Liver (tissue), 9 donors: ENCODE results near the gene KIAA1586. TPM values are rescaled to one million over a fixed set of nuclear protein-coding genes. Genes with fewer than 3 reads are reported as not detected.

Source experiments
- DNase-seq: peaks from one replicate; pipeline ENCODE4 v3.0.0-alpha.2; 2017; ENCODE audit warnings: low spot score
- H3K27ac ChIP-seq, 2 donors: one replicate each; pipeline ENCODE4 v1.7.0; 2013; ENCODE audit warnings: inconsistent platforms in 2 of 2, low read length in 2 of 2, control low read depth in 1 of 2, low read depth in 1 of 2, mild to moderate bottlenecking in 1 of 2
- H3K27me3 ChIP-seq, 4 donors: one replicate each; pipeline versions ENCODE4 v1.6.1 to v1.7.0; 2013; ENCODE audit warnings: low read length in 3 of 4, inconsistent platforms in 1 of 4, mild to moderate bottlenecking in 1 of 4, moderate library complexity in 1 of 4; ENCODE audit not compliant: control insufficient read depth in 4 of 4, insufficient read depth in 4 of 4
- H3K36me3 ChIP-seq, 4 donors: one replicate each; pipeline versions ENCODE4 v1.6.1 to v1.7.0; 2013; ENCODE audit warnings: low read length in 3 of 4, mild to moderate bottlenecking in 3 of 4, low read depth in 1 of 4, moderate library complexity in 1 of 4; ENCODE audit not compliant: control insufficient read depth in 4 of 4, insufficient read depth in 3 of 4
- H3K4me1 ChIP-seq, 4 donors: one replicate each; pipeline versions ENCODE4 v1.6.1 to v1.7.0; 2013; ENCODE audit warnings: low read length in 3 of 4, mild to moderate bottlenecking in 3 of 4, moderate library complexity in 1 of 4; ENCODE audit not compliant: control insufficient read depth in 4 of 4, insufficient read depth in 4 of 4
- H3K4me3 ChIP-seq, 3 donors: one replicate each; pipeline versions ENCODE4 v1.6.1 to v1.7.0; 2013; ENCODE audit warnings: low read length in 3 of 3, control low read depth in 1 of 3, low read depth in 1 of 3, mild to moderate bottlenecking in 1 of 3
- H3K9ac ChIP-seq, 2 donors: one replicate each; pipeline ENCODE4 v1.7.0; 2013; ENCODE audit warnings: low read length in 2 of 2, mild to moderate bottlenecking in 2 of 2, moderate library complexity in 2 of 2, control low read depth in 1 of 2, low read depth in 1 of 2
- H3K9me3 ChIP-seq, 4 donors: one replicate each; pipeline versions ENCODE4 v1.6.1 to v1.7.0; 2013; ENCODE audit warnings: low read length in 3 of 4; ENCODE audit not compliant: control insufficient read depth in 4 of 4
- FOXA1 ChIP-seq: IDR thresholded peaks from 2 replicates; pipeline ENCODE4 v1.6.1; 2016; ENCODE audit warnings: antibody characterized with exemption
- FOXA2 ChIP-seq: IDR thresholded peaks from 2 replicates; pipeline ENCODE4 v1.6.1; 2016; ENCODE audit warnings: antibody characterized with exemption
- GABPA ChIP-seq, 2 donors: IDR thresholded peaks in 1 of 2; conservative IDR thresholded peaks in 1 of 2; 2 replicates each; pipeline ENCODE4 v1.6.1; 2016; ENCODE audit warnings: antibody characterized with exemption in 2 of 2, mild to moderate bottlenecking in 1 of 2, moderate library complexity in 1 of 2
- HNF4A ChIP-seq, 2 donors: conservative IDR thresholded peaks; 2 replicates each; pipeline ENCODE4 v1.6.1; 2016; ENCODE audit warnings: antibody characterized with exemption in 2 of 2, mild to moderate bottlenecking in 2 of 2
- HNF4G ChIP-seq: IDR thresholded peaks from 2 replicates; pipeline ENCODE4 v1.6.1; 2016; ENCODE audit warnings: antibody characterized with exemption
- JUND ChIP-seq, 2 donors: IDR thresholded peaks; 2 replicates each; pipeline ENCODE4 v1.6.1; 2016; ENCODE audit warnings: antibody characterized with exemption in 2 of 2
- RAD21 ChIP-seq, 2 donors: IDR thresholded peaks; 2 replicates each; pipeline ENCODE4 v1.6.1; 2016; ENCODE audit warnings: antibody characterized with exemption in 2 of 2, mild to moderate bottlenecking in 2 of 2
- TAF1 ChIP-seq: conservative IDR thresholded peaks from 2 replicates; pipeline ENCODE4 v1.6.1; 2016; ENCODE audit warnings: antibody characterized with exemption, mild to moderate bottlenecking
- YY1 ChIP-seq: IDR thresholded peaks from 2 replicates; pipeline ENCODE4 v1.6.1; 2016; ENCODE audit warnings: antibody characterized with exemption, mild to moderate bottlenecking
- WGBS: extraction: QIAGEN DNeasy Blood & Tissue Kit; methylation state at CpG from one replicate; pipeline ENCODE4 v1.1.7; 2013; 5-methylcytosine and 5-hydroxymethylcytosine counted together
- polyA plus RNA-seq, 2 donors: library from polyadenylated mRNA; stranded (reverse) in 1 of 2; unstranded in 1 of 2; fragments of 200-250 nt in 1 of 2; fragments of >200 nt in 1 of 2; fragmentation: Nextera tagmentation in 1 of 2; extraction: Ambion mirVana in 1 of 2; gene quantifications; one replicate each; pipeline versions ENCODE4 v1.2.1 to v1.2.3, GENCODE V29; 2013 to 2015
- total RNA-seq, 2 donors: library from RNA; depleted of rRNA; stranded (reverse); fragments of >200 nt; gene quantifications; one replicate each; pipeline ENCODE4 v1.2.3, GENCODE V29; 2014
- TF ChIP-seq, protein P1 (sequence below): fragments of 150-350 bp; IDR thresholded peaks from 2 replicates; pipeline ENCODE4 v1.5.1; 2017; ENCODE audit warnings: improper control_type of control experiment, low read depth, low read length; ENCODE audit not compliant: missing input control
- TF ChIP-seq, protein P2 (sequence below): IDR thresholded peaks from 2 replicates; pipeline ENCODE4 v1.6.1; 2016; ENCODE audit warnings: antibody characterized with exemption
- TF ChIP-seq, protein P3 (sequence below): IDR thresholded peaks from 2 replicates; pipeline ENCODE4 v1.6.1; 2016; ENCODE audit warnings: antibody characterized with exemption
- donor health status: healthy.
- donor health status: healthy.
- donor health status: healthy.
- donor health status: healthy.
- donor health status: healthy.

KIAA1586 gene
- total and polyA plus RNA-seq, 4 donors: 2.1 to 25.0 (median 5.5) TPM

DNA sequence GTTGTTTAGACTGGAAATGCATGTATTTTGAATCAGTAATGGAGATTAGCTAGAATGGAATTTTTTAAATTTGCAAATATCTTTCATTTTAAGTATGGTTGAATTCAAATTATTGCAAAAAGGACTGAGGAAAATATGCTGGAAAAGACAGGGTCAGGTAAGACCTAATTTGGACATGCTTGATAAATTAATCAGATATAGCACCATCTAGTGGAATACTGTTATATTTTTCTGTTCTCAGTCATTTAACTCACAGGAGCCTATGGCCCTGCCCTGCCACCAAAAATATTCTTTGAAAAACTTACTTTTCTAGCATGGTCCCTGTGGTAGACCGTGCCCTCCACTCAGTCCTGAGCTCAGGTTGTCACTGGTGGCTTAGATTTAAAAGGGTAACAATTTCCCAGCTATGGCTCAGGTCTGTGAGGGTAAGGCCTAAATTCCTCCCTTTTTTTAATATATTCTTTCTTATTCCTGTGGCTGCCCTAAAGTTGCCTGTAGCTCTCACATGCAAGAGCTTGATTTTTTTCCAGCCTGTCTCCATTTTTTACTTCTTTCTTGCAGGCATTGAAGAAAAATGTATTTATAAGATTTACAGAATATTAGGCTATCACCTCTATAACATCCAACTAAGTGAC lies 25.3 kb upstream of the KIAA1586 start:
- Histone ChIP-seq H3K9me3 (peaks cover 0 to 4% (median 0%) of the 10 kb centered on the region in 4 donors), H3K9ac (no peak overlapping the region), H3K27me3 (no peaks in the 10 kb centered on the region), H3K36me3 (no peaks in the 10 kb centered on the region), H3K4me3 (no peak overlapping the region), H3K4me1 (peaks cover 0 to 3% (median 0%) of the 10 kb centered on the region in 4 donors), H3K27ac (no peak overlapping the region)
- WGBS: 21% methylated on average over 1 of the region's 1 CpG
- no peak for DNase-seq
- TF ChIP-seq FOXA2 (no peak), RAD21 (IDR thresholded peaks at IDR 0.05) (peak; percentile 64 to 74)
- TF ChIP-seq, protein P1, sequence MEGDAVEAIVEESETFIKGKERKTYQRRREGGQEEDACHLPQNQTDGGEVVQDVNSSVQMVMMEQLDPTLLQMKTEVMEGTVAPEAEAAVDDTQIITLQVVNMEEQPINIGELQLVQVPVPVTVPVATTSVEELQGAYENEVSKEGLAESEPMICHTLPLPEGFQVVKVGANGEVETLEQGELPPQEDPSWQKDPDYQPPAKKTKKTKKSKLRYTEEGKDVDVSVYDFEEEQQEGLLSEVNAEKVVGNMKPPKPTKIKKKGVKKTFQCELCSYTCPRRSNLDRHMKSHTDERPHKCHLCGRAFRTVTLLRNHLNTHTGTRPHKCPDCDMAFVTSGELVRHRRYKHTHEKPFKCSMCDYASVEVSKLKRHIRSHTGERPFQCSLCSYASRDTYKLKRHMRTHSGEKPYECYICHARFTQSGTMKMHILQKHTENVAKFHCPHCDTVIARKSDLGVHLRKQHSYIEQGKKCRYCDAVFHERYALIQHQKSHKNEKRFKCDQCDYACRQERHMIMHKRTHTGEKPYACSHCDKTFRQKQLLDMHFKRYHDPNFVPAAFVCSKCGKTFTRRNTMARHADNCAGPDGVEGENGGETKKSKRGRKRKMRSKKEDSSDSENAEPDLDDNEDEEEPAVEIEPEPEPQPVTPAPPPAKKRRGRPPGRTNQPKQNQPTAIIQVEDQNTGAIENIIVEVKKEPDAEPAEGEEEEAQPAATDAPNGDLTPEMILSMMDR: peak; percentile 47

DNA sequence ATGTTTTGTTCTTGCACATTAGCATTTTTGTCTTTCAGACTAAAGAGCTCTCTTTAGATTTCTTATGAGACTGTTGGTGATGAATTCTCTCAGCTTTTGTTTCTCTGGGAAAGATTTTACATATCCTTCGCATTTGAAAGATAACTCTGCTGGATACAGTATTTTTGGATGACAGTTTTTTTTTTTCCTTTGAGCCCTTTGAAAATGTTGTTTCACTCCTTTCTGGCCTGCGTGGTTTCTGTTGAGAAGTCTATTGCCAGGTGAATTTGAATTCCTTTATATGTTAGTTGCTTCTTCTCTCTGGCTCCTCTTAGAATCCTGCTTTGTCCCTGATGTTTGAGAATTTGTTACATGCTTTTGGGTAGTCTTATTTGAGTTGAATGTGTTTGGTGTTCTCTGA lies 22.2 kb upstream of the KIAA1586 start:
- 68% methylated on average over 2 of the region's 2 CpGs for WGBS
- H3K27me3 ChIP-seq: peaks cover 0 to 3% (median 0%) of the 10 kb centered on the region in 4 donors

DNA sequence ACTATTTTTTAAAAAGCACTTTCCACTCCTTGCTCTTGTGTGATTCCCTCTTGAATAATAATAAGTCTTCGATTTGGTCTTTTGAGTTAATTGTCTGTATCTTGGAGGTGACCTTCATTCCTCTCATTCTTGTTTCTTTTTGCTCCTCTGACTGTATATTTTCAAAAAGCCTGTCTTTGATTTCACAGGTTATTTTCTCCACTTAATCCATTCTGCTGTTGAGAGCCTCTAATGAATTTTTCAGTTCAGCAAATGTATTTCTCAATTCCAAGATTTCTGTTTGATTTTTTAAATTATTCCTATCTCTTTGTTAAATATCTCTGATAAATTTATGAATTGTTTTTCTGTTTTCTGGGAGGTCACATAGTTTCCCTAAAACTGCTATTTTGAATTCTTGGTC lies 21.7 kb upstream of the KIAA1586 start:
- no peak overlapping the region for H3K9ac ChIP-seq
- no peak for DNase-seq
- TF ChIP-seq YY1 (no peak), GABPA (IDR thresholded peaks at IDR 0.05 in 1 of 2, conservative IDR thresholded peaks at IDR 0.05 in 1 of 2) (no peak), FOXA1 (no peak)
- TF ChIP-seq, protein P2, sequence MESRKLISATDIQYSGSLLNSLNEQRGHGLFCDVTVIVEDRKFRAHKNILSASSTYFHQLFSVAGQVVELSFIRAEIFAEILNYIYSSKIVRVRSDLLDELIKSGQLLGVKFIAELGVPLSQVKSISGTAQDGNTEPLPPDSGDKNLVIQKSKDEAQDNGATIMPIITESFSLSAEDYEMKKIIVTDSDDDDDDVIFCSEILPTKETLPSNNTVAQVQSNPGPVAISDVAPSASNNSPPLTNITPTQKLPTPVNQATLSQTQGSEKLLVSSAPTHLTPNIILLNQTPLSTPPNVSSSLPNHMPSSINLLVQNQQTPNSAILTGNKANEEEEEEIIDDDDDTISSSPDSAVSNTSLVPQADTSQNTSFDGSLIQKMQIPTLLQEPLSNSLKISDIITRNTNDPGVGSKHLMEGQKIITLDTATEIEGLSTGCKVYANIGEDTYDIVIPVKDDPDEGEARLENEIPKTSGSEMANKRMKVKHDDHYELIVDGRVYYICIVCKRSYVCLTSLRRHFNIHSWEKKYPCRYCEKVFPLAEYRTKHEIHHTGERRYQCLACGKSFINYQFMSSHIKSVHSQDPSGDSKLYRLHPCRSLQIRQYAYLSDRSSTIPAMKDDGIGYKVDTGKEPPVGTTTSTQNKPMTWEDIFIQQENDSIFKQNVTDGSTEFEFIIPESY: no peak
- H3K36me3 ChIP-seq: no peaks in the 10 kb centered on the region
- H3K27me3 ChIP-seq: peaks cover 0 to 3% (median 0%) of the 10 kb centered on the region in 4 donors
- WGBS: 86% methylated on average over 1 of the region's 1 CpG
- H3K27ac ChIP-seq: no peak overlapping the region
- peaks cover 0 to 4% (median 0%) of the 10 kb centered on the region in 4 donors for H3K9me3 ChIP-seq
- no peak overlapping the region for H3K4me3 ChIP-seq
- peaks cover 0 to 3% (median 0%) of the 10 kb centered on the region in 4 donors for H3K4me1 ChIP-seq

More for the DNA sequence above, 22.2 kb upstream of the KIAA1586 start:
- Histone ChIP-seq H3K36me3 (no peaks in the 10 kb centered on the region), H3K27ac (no peak overlapping the region), H3K4me1 (peaks cover 0 to 3% (median 0%) of the 10 kb centered on the region in 4 donors), H3K4me3 (no peak overlapping the region), H3K9ac (no peak overlapping the region), H3K9me3 (peaks cover 0 to 4% (median 0%) of the 10 kb centered on the region in 4 donors)
- DNase-seq: no peak
- TF ChIP-seq HNF4G (no peak), JUND (IDR thresholded peaks at IDR 0.05) (no peak)

DNA sequence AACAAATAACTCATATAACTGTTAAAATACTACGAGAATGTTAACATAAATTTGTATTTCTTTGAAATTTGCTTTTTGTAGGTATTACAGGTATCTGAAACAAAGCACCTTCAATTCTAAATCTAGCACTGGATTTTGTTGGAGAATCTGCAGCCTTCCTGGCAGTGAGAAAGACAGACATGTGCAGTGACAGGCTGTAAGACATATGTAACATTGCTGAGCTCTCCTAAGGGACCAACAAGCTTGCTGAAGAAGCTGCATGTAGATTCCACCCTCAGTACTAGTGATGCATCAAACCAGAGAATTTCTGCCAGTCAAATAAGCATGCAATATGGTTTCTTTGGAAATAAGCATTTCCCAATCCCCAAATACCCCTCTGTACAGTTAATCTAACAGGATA lies 20.5 kb upstream of the KIAA1586 start:
- H3K4me1 ChIP-seq: no peaks in the 10 kb centered on the region
- 71% methylated on average over 1 of the region's 1 CpG for WGBS
- H3K27ac ChIP-seq: no peak overlapping the region
- H3K9me3 ChIP-seq: peaks cover 0 to 4% (median 0%) of the 10 kb centered on the region in 4 donors
- H3K4me3 ChIP-seq: no peak overlapping the region
- no peak overlapping the region for H3K9ac ChIP-seq
- H3K36me3 ChIP-seq: no peaks in the 10 kb centered on the region
- DNase-seq: no peak
- peaks cover 0 to 3% (median 0%) of the 10 kb centered on the region in 4 donors for H3K27me3 ChIP-seq
- TF ChIP-seq FOXA2 (no peak), HNF4A (conservative IDR thresholded peaks at IDR 0.05) (no peak), HNF4G (no peak), TAF1 (no peak), RAD21 (IDR thresholded peaks at IDR 0.05) (no peak), JUND (IDR thresholded peaks at IDR 0.05) (no peak), GABPA (IDR thresholded peaks at IDR 0.05 in 1 of 2, conservative IDR thresholded peaks at IDR 0.05 in 1 of 2) (no peak), YY1 (no peak)
- TF ChIP-seq, protein P3, sequence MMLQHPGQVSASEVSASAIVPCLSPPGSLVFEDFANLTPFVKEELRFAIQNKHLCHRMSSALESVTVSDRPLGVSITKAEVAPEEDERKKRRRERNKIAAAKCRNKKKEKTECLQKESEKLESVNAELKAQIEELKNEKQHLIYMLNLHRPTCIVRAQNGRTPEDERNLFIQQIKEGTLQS: no peak
- TF ChIP-seq, protein P2: no peak
- TF ChIP-seq, protein P1: no peak
